ENCODE results near the gene UFD1. TPM values are rescaled to one million over a fixed set of nuclear protein-coding genes. Genes with fewer than 3 reads are reported as not detected.

UFD1 gene
- total RNA-seq, 1 donor from 2014 or later = 54.4 TPM

GRCh38 chr22:19522881-19523239 lies 43.9 kb upstream of the UFD1 start:
- ChIA-PET CTCF (no interaction called here), POLR2A (no interaction called here)

GRCh38 chr22:19522190-19522880 lies 43.3 kb upstream of the UFD1 start:
- Mint-ChIP-seq H3K9me3 (no peaks in the 10 kb centered on the region), H3K4me3 (no peak overlapping the region), H3K4me1 (peaks cover 16% of the 10 kb centered on the region), H3K27me3 (peaks cover 25% of the 10 kb centered on the region), H3K36me3 (ENCODE audit: low read depth) (no peaks in the 10 kb centered on the region), H3K27ac (no peak overlapping the region)
- DNase-seq (no peak), ATAC-seq (ENCODE audit: low read depth) (no peak)
- no peak for TF ChIP-seq CTCF (IDR thresholded peaks at IDR 0.05)
- ChIA-PET CTCF (no interaction called here), POLR2A (no interaction called here)
- intact Hi-C loops (cut with micrococcal nuclease) = no loop called here

More at GRCh38 chr22:19522881-19523239, 43.9 kb upstream of the UFD1 start:
- Mint-ChIP-seq H3K27ac (no peak overlapping the region), H3K9me3 (no peaks in the 10 kb centered on the region), H3K4me3 (no peak overlapping the region), H3K36me3 (ENCODE audit: low read depth) (no peaks in the 10 kb centered on the region), H3K27me3 (peaks cover 27% of the 10 kb centered on the region), H3K4me1 (peaks cover 16% of the 10 kb centered on the region)
- no peak for TF ChIP-seq CTCF (IDR thresholded peaks at IDR 0.05)
- DNase-seq (no peak), ATAC-seq (ENCODE audit: low read depth) (no peak)
- intact Hi-C loops (cut with micrococcal nuclease) = no loop called here

- intact Hi-C loops (cut with micrococcal nuclease) = no loop called here
- H3K27ac Mint-ChIP-seq = no peak overlapping the region
- POLR2A ChIA-PET = no interaction called here
Measured at GRCh38 chr22:19520566-19521305, 41.7 kb upstream of the UFD1 start.

GRCh38 chr22:19520007-19520406 lies 41.0 kb upstream of the UFD1 start:
- intact Hi-C loops (cut with micrococcal nuclease) = no loop called here
- TF ChIP-seq CTCF (IDR thresholded peaks at IDR 0.05) = no peak
- peaks cover 15% of the 10 kb centered on the region for H3K4me1 Mint-ChIP-seq
- no peaks in the 10 kb centered on the region for H3K9me3 Mint-ChIP-seq
- DNase-seq = no peak
- H3K4me3 Mint-ChIP-seq = no peak overlapping the region
- peaks cover 9% of the 10 kb centered on the region for H3K27me3 Mint-ChIP-seq
- no peak for ATAC-seq (ENCODE audit: low read depth)
- H3K36me3 Mint-ChIP-seq (ENCODE audit: low read depth) = no peaks in the 10 kb centered on the region
- H3K27ac Mint-ChIP-seq = no peak overlapping the region
- CTCF ChIA-PET = no interaction called here
- POLR2A ChIA-PET = no interaction called here

More at GRCh38 chr22:19520566-19521305, 41.7 kb upstream of the UFD1 start:
- DNase-seq = no peak
- H3K36me3 Mint-ChIP-seq (ENCODE audit: low read depth) = no peaks in the 10 kb centered on the region
- no peaks in the 10 kb centered on the region for H3K9me3 Mint-ChIP-seq
- H3K27me3 Mint-ChIP-seq = peaks cover 15% of the 10 kb centered on the region
- no peak for ATAC-seq (ENCODE audit: low read depth)
- CTCF ChIA-PET = no interaction called here
- H3K4me1 Mint-ChIP-seq = peaks cover 16% of the 10 kb centered on the region
- TF ChIP-seq CTCF (IDR thresholded peaks at IDR 0.05) = no peak
- no peak overlapping the region for H3K4me3 Mint-ChIP-seq

GRCh38 chr22:19519041-19519926 lies 40.3 kb upstream of the UFD1 start:
- Mint-ChIP-seq H3K36me3 (ENCODE audit: low read depth) (no peaks in the 10 kb centered on the region), H3K4me3 (no peak overlapping the region), H3K9me3 (no peaks in the 10 kb centered on the region), H3K27ac (no peak overlapping the region), H3K27me3 (peaks cover 4% of the 10 kb centered on the region), H3K4me1 (peaks cover 10% of the 10 kb centered on the region)
- TF ChIP-seq CTCF (IDR thresholded peaks at IDR 0.05) = no peak
- ATAC-seq (ENCODE audit: low read depth) (no peak), DNase-seq (no peak)
- ChIA-PET POLR2A (no interaction called here), CTCF (no interaction called here)
- intact Hi-C loops (cut with micrococcal nuclease) = no loop called here
